HL-60 (cell line): Measurements from ENCODE around the gene SGK1.
"Not testable (repeated sequence)": the region's sequence is repeated elsewhere in the genome, so short reads cannot be mapped to it uniquely, and the experiment has no call there.

ENCODE experiments used
- DNase-seq, 2 experiments: peaks; one replicate each; pipeline ENCODE4 v3.0.0-alpha.2; 2010 to 2020; ENCODE audit warnings: low read depth in 1 of 2, low spot score in 1 of 2
- H3K27ac ChIP-seq: fragments of 250-450 bp; sonication (Bioruptor Pico); replicated peaks from 2 replicates; pipeline ENCODE4 v1.5.1; 2020; ENCODE audit warnings: mild to moderate bottlenecking, moderate library complexity
- H3K27me3 ChIP-seq: fragments of 250-450 bp; sonication (Bioruptor Pico); 2 replicates; pipeline ENCODE4 v1.5.1; 2021; ENCODE audit warnings: mild to moderate bottlenecking, moderate library complexity; ENCODE audit not compliant: insufficient read depth, poor library complexity, severe bottlenecking
- H3K4me3 ChIP-seq: replicated peaks from 2 replicates; pipeline ENCODE4 v1.5.1; 2011; ENCODE audit warnings: mild to moderate bottlenecking, control low read depth, low read length; ENCODE audit not compliant: insufficient read depth
- CTCF ChIP-seq: IDR thresholded peaks from one replicate; pipeline ENCODE4 v1.5.1; 2011; ENCODE audit warnings: low read length, control low read depth, inconsistent platforms; ENCODE audit not compliant: insufficient read depth
- GABPA ChIP-seq: IDR thresholded peaks from 2 replicates; pipeline ENCODE4 v1.6.1; 2012; ENCODE audit warnings: low read depth
- POLR2AphosphoS5 ChIP-seq: IDR thresholded peaks from 2 replicates; pipeline ENCODE4 v1.6.1; 2012; ENCODE audit warnings: low read depth
- REST ChIP-seq: IDR thresholded peaks from 2 replicates; pipeline ENCODE4 v1.6.1; 2012; ENCODE audit warnings: low read depth; ENCODE audit not compliant: insufficient replicate concordance
- SPI1 ChIP-seq: IDR thresholded peaks from 2 replicates; pipeline ENCODE4 v1.6.1; 2012; ENCODE audit warnings: low read depth, mild to moderate bottlenecking, borderline replicate concordance

SGK1 gene

GRCh38 chr6:134238006-134238405 is 79.9 kb downstream of the SGK1 start:
- no peak for DNase-seq
- H3K4me3 ChIP-seq: no peak overlapping the region
- TF ChIP-seq POLR2AphosphoS5: no peak
- no peak for TF ChIP-seq REST
- no peak for TF ChIP-seq CTCF
- TF ChIP-seq GABPA: no peak
- no peak for TF ChIP-seq SPI1

GRCh38 chr6:134235937-134236751 is 81.8 kb downstream of the SGK1 start:
- peak in 1 of 2 experiments; percentile 23 for DNase-seq
- Histone ChIP-seq H3K4me3 (no peak overlapping the region), H3K27me3 (no peaks in the 10 kb centered on the region), H3K27ac (no peak overlapping the region)
- TF ChIP-seq SPI1 (peak; percentile 58; the same call in 1 of the 2 replicates), REST (no peak)

More at GRCh38 chr6:134238006-134238405, 79.9 kb downstream of the SGK1 start:
- H3K27ac ChIP-seq: no peak overlapping the region
- H3K27me3 ChIP-seq: no peaks in the 10 kb centered on the region

GRCh38 chr6:134235334-134235733 is 82.6 kb downstream of the SGK1 start:
- DNase-seq, H3K27ac ChIP-seq, H3K27me3 ChIP-seq, H3K4me3 ChIP-seq: not testable (repeated sequence)

- no peaks in the 10 kb centered on the region for H3K27me3 ChIP-seq
- H3K27ac ChIP-seq: no peak overlapping the region
- TF ChIP-seq POLR2AphosphoS5 (no peak), SPI1 (peak; percentile 52; the same call in 1 of the 2 replicates)
- H3K4me3 ChIP-seq: no peak overlapping the region
- peak in 1 of 2 experiments; percentile 52 for DNase-seq
Measured at GRCh38 chr6:134233180-134233955, 84.5 kb downstream of the SGK1 start.

GRCh38 chr6:134230940-134231339 is 87.0 kb downstream of the SGK1 start:
- peak overlapping the region; percentile 62; the same call in 1 of the 2 replicates for H3K27ac ChIP-seq
- DNase-seq: no peak
- no peak overlapping the region for H3K4me3 ChIP-seq
- TF ChIP-seq GABPA (no peak), SPI1 (no peak), POLR2AphosphoS5 (no peak), REST (no peak), CTCF (no peak)
- H3K27me3 ChIP-seq: no peaks in the 10 kb centered on the region
